GM12878 (cell line): ENCODE measurements around the gene PNPO. TPM values are rescaled to one million over a fixed set of nuclear protein-coding genes. Genes with fewer than 3 reads are reported as not detected.

Experiments used
- CBX3 ChIP-seq: fragments of 200-600 bp; sonication (generic); IDR thresholded peaks from 2 replicates; pipeline ENCODE4 v1.6.1; 2016; ENCODE audit warnings: low read depth, borderline replicate concordance
- CTCF ChIP-seq, 3 experiments: IDR thresholded peaks in 2 of 3; conservative IDR thresholded peaks in 1 of 3; 2 replicates each; pipeline ENCODE4 v1.5.1; 2011; ENCODE audit warnings: low read depth in 3 of 3, low read length in 3 of 3, mild to moderate bottlenecking in 3 of 3, control low read depth in 2 of 3, moderate library complexity in 2 of 3, inconsistent platforms in 1 of 3, mixed read lengths in 1 of 3; ENCODE audit not compliant: control insufficient read depth in 2 of 3, insufficient read depth in 1 of 3; ENCODE audit errors: extremely low read depth in 1 of 3
- FOXK2 ChIP-seq: fragments of 450-650 bp; IDR thresholded peaks from 2 replicates; pipeline ENCODE4 v1.6.1; 2017; ENCODE audit warnings: mild to moderate bottlenecking, moderate library complexity
- KLF5 ChIP-seq: fragments of 450-650 bp; IDR thresholded peaks from 2 replicates; pipeline ENCODE4 v1.6.1; 2014; ENCODE audit warnings: mild to moderate bottlenecking; ENCODE audit not compliant: partially characterized antibody
- SP1 ChIP-seq: IDR thresholded peaks from one replicate; pipeline ENCODE4 v1.6.1; 2011; ENCODE audit warnings: low read depth, low read length
- SUZ12 ChIP-seq: fragments of 200-600 bp; sonication (generic); IDR thresholded peaks from one replicate; pipeline ENCODE4 v1.6.1; 2018; ENCODE audit warnings: antibody characterized with exemption, mild to moderate bottlenecking; ENCODE audit not compliant: unreplicated experiment
- ZBTB33 ChIP-seq: fragments of 450-650 bp; IDR thresholded peaks from 2 replicates; pipeline ENCODE4 v1.6.1; 2017; ENCODE audit warnings: mild to moderate bottlenecking
- ZNF274 ChIP-seq: IDR thresholded peaks from one replicate; pipeline ENCODE4 v1.8.0; 2011; ENCODE audit not compliant: insufficient read length, insufficient read depth
- polyA plus RNA-seq, 11 experiments: library from polyadenylated mRNA; depleted of rRNA in 4 of 11; unstranded in 6 of 11; stranded (reverse) in 5 of 11; fragments of >200 nt; fragmentation: Nextera tagmentation in 4 of 11; fragmentation: Illumina TruSeq in 1 of 11; extraction: Ambion mirVana in 4 of 11; extraction: Trizol in 1 of 11; gene quantifications; 1 replicate in 1 of 11; 2 replicates in 10 of 11; pipeline versions ENCODE4 v1.2.1 to v1.2.3, GENCODE V29; 2011 to 2016; ENCODE audit warnings: inconsistent platforms in 2 of 11, missing spikeins in 2 of 11, low read depth in 1 of 11
- total RNA-seq, 4 experiments: library from RNA; depleted of rRNA in 3 of 4; stranded (reverse); fragments of >200 nt in 3 of 4; fragmentation: Illumina TruSeq in 1 of 4; extraction: Trizol in 1 of 4; gene quantifications; 2 replicates each; pipeline versions ENCODE4 v1.2.1 to v1.2.3, GENCODE V29; 2013 to 2021
- TF ChIP-seq, protein P1 (sequence below): IDR thresholded peaks from 2 replicates; pipeline ENCODE4 v1.6.1; 2011; ENCODE audit warnings: borderline replicate concordance, low read depth, mild to moderate bottlenecking, moderate library complexity, low read length; ENCODE audit not compliant: insufficient read depth, poor library complexity, severe bottlenecking

PNPO gene
- total and polyA plus RNA-seq, 10 of the 15 experiments (the other 5 are each of a cell fraction or from before 2014, with no cell fraction given) = 13.9 to 52.6 (median 37.3) TPM

- TF ChIP-seq SUZ12 = no peak
- TF ChIP-seq ZNF274 = no peak
- TF ChIP-seq ZBTB33 = no peak
- TF ChIP-seq, protein P1, sequence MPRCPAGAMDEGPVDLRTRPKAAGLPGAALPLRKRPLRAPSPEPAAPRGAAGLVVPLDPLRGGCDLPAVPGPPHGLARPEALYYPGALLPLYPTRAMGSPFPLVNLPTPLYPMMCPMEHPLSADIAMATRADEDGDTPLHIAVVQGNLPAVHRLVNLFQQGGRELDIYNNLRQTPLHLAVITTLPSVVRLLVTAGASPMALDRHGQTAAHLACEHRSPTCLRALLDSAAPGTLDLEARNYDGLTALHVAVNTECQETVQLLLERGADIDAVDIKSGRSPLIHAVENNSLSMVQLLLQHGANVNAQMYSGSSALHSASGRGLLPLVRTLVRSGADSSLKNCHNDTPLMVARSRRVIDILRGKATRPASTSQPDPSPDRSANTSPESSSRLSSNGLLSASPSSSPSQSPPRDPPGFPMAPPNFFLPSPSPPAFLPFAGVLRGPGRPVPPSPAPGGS = no peak
- no peak for TF ChIP-seq CBX3
- no peak for TF ChIP-seq KLF5
- no peak for TF ChIP-seq FOXK2
- peak; percentile 72 to 85 (median 83) for TF ChIP-seq CTCF (IDR thresholded peaks at IDR 0.05 in 2 of 3, conservative IDR thresholded peaks at IDR 0.05 in 1 of 3; ENCODE audit: control insufficient read depth in 2 of 3, extremely low read depth in 1 of 3, insufficient read depth in 1 of 3, low read depth in 3 of 3, low read length in 3 of 3)
- TF ChIP-seq SP1 = no peak
Observed at GRCh38 chr17:47946929-47947397, 5.6 kb downstream of the PNPO start (continued).
